Kidney (tissue), 14 donors: ENCODE data around the gene KCTD21. TPM values are rescaled to one million over a fixed set of nuclear protein-coding genes. Genes with fewer than 3 reads are reported as not detected.

ENCODE experiments used
- DNase-seq, 5 donors: peaks; one replicate each; pipeline ENCODE4 v3.0.0-alpha.2; 2013 to 2020
- FAIRE-seq: peaks from 2 replicates; lab custom pipeline; 2012; peaks lifted over from hg19 to GRCh38; lab: Jason Lieb, UNC
- H3K27ac ChIP-seq, 2 donors: one replicate each; pipeline ENCODE4 v1.7.0; 2013; ENCODE audit warnings: low read depth in 2 of 2, low read length in 2 of 2, inconsistent platforms in 1 of 2
- H3K27me3 ChIP-seq: one replicate; pipeline ENCODE4 v1.7.1; 2013; ENCODE audit warnings: low read length, inconsistent platforms; ENCODE audit not compliant: control insufficient read depth, insufficient read depth
- H3K36me3 ChIP-seq, 3 donors: one replicate each; pipeline versions ENCODE4 v1.7.0 to v1.7.1; 2013; ENCODE audit warnings: low read length in 3 of 3, control low read depth in 1 of 3, inconsistent platforms in 1 of 3; ENCODE audit not compliant: insufficient read depth in 3 of 3, control insufficient read depth in 2 of 3
- H3K4me1 ChIP-seq, 3 donors: one replicate each; pipeline versions ENCODE4 v1.7.0 to v1.7.1; 2013; ENCODE audit warnings: low read length in 3 of 3, inconsistent platforms in 1 of 3, low read depth in 1 of 3; ENCODE audit not compliant: control insufficient read depth in 2 of 3, insufficient read depth in 2 of 3
- H3K4me3 ChIP-seq, 3 donors: one replicate each; pipeline versions ENCODE4 v1.7.0 to v1.8.1; 2013; ENCODE audit warnings: low read length in 3 of 3, control low read depth in 1 of 3, inconsistent platforms in 1 of 3
- H3K9ac ChIP-seq, 3 donors: one replicate each; pipeline versions ENCODE4 v1.7.0 to v1.7.1; 2013; ENCODE audit warnings: low read length in 3 of 3, control low read depth in 1 of 3, inconsistent platforms in 1 of 3
- H3K9me3 ChIP-seq, 3 donors: one replicate each; pipeline versions ENCODE4 v1.7.0 to v1.7.1; 2013; ENCODE audit warnings: low read length in 3 of 3, control low read depth in 1 of 3, inconsistent platforms in 1 of 3; ENCODE audit not compliant: control insufficient read depth in 2 of 3, insufficient read depth in 1 of 3
- intact Hi-C: fragments of 100-400 bp; cut with DNase I; formaldehyde crosslinking; loops from one replicate; pipeline ENCODE4 v1.11.1; 2022
- polyA plus RNA-seq: library from polyadenylated mRNA; stranded (reverse); fragments of 350-450 nt; fragmentation: Illumina TruSeq; extraction: RNeasy Lipid Tissue Mini Kit (QIAGEN cat#74804); gene quantifications from one replicate; pipeline ENCODE4 v1.2.3, GENCODE V29; 2014; ENCODE audit warnings: low read depth, low replicate concordance; ENCODE audit not compliant: insufficient read depth
- total RNA-seq: library from RNA; stranded (reverse); fragmentation: NEBNext Ultra II Directional; extraction: Animal tissue kit (Norgen Biotek cat#: 25700); gene quantifications from one replicate; pipeline ENCODE4 v1.2.1, GENCODE V29; 2021
- TF ChIP-seq, protein P1 (sequence below): IDR thresholded peaks from 3 replicates; pipeline ENCODE4 v1.5.1; 2012; ENCODE audit warnings: mild to moderate bottlenecking, moderate library complexity, borderline replicate concordance; ENCODE audit not compliant: insufficient read depth; ENCODE audit errors: extremely low read depth
- donor health status: control.
- donor health status: control.
- donor health status: control.
- donor health status: control.
- donor health status: control.
- donor health status: DM: yes; HTN: yes; CAD: no.
- donor health status: Normal renal cell carcinoma (clear cell type).

KCTD21 gene
- total and polyA plus RNA-seq, 2 donors from 2014 or later: 6.0 to 7.9 TPM

DNA sequence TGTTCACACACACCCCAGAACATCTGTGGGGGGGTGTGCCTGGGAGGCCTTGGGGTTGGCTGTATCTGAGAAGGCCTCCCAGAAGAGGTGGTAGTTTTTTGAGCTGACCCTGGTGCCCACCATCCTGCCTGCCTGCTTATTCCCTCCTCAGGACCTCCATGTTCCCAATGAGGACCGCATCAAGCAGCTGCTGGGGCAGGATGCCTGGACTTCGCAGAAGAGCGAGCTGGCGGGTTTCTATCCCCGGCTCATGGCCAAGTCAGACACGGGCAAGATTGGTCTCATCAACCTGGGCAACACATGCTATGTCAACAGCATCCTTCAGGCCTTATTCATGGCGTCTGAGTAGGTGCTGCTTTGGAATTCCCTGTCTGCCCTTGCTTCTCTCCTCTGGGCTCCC is 17.3 kb upstream of the KCTD21 start:
- Histone ChIP-seq H3K9me3 (no peaks in the 10 kb centered on the region), H3K27ac (no peak overlapping the region), H3K4me3 (no peak overlapping the region), H3K36me3 (peaks cover 0 to 15% (median 10%) of the 10 kb centered on the region in 3 donors), H3K4me1 (no peaks in the 10 kb centered on the region), H3K9ac (no peak overlapping the region), H3K27me3 (no peaks in the 10 kb centered on the region)
- FAIRE-seq (no peak), DNase-seq (no peak)
- intact Hi-C loops: no loop called here
- TF ChIP-seq, protein P1, sequence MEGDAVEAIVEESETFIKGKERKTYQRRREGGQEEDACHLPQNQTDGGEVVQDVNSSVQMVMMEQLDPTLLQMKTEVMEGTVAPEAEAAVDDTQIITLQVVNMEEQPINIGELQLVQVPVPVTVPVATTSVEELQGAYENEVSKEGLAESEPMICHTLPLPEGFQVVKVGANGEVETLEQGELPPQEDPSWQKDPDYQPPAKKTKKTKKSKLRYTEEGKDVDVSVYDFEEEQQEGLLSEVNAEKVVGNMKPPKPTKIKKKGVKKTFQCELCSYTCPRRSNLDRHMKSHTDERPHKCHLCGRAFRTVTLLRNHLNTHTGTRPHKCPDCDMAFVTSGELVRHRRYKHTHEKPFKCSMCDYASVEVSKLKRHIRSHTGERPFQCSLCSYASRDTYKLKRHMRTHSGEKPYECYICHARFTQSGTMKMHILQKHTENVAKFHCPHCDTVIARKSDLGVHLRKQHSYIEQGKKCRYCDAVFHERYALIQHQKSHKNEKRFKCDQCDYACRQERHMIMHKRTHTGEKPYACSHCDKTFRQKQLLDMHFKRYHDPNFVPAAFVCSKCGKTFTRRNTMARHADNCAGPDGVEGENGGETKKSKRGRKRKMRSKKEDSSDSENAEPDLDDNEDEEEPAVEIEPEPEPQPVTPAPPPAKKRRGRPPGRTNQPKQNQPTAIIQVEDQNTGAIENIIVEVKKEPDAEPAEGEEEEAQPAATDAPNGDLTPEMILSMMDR: no peak

DNA sequence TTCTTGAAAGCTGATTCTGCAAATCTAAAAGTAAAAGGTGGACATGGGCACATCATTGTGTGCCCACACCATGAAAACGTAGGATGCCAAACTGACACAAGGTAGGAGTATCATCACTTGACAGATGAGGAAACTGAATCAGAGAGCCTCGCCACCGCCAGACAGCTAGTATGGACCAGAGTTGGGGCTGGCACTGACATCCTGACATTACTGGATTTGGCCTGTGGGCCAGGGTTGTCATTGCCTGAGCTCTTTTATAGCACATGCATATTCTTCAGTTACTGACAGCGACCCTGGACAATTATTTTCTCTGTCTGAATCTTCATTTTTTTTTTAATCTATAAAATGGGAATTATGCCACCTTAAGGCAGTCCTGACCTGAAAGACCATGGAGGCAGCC is 16.8 kb upstream of the KCTD21 start:
- DNase-seq (no peak), FAIRE-seq (no peak)
- TF ChIP-seq, protein P1: no peak

DNA sequence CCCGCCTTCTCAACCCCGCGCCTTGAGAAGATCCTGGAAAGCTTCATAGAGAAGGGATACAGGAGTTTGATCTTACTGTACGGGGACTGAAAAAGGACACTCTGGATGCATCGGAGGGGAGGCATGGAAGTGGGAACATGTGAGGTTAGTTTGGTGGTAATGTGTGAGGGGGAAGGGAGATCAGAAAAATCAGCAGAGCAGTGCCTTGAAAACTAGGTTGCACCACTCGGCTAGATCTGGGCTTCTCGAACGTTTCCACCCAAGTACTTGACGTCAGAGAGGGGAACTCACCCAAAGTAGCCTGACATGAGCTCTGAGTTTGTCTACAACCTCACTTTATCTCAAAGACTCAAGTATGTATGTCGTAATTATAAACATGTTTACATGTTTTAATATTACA is 14.8 kb upstream of the KCTD21 start:
- Histone ChIP-seq H3K36me3 (peaks cover 0 to 12% (median 5%) of the 10 kb centered on the region in 3 donors), H3K9ac (no peak overlapping the region), H3K27me3 (no peaks in the 10 kb centered on the region), H3K27ac (no peak overlapping the region), H3K4me3 (no peak overlapping the region), H3K9me3 (no peaks in the 10 kb centered on the region), H3K4me1 (no peaks in the 10 kb centered on the region)
- TF ChIP-seq, protein P1: no peak
- FAIRE-seq: no peak
- DNase-seq: no peak
- intact Hi-C loops: no loop called here

More for the DNA sequence above, 16.8 kb upstream of the KCTD21 start:
- Histone ChIP-seq H3K36me3 (peaks cover 0 to 15% (median 8%) of the 10 kb centered on the region in 3 donors), H3K9ac (no peak overlapping the region), H3K4me1 (no peaks in the 10 kb centered on the region), H3K4me3 (no peak overlapping the region), H3K27me3 (no peaks in the 10 kb centered on the region), H3K9me3 (no peaks in the 10 kb centered on the region), H3K27ac (no peak overlapping the region)
- intact Hi-C loops: no loop called here

DNA sequence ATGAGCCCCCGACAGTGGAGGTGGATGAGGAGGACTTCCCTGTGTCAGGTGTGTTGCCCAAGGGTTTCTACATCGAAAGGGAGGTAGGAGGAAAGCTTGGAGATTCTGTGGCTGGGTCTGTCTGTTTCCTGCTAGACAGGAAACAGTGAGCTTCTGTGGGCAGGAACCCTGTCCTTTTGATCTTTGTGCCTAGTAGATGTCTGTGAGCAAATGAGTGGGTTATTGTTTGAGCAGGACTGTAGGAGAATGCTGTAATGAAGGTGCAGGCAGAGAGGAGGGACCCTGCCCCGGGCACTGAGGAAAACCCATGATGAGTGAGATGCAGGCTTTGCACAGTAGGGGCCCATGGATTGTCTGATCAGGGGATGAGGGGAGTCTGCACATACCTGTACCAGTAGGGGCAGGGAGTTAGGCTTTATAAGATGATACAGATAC is 14.3 kb upstream of the KCTD21 start:
- Histone ChIP-seq H3K27me3 (no peaks in the 10 kb centered on the region), H3K4me3 (no peak overlapping the region), H3K4me1 (no peaks in the 10 kb centered on the region), H3K9me3 (no peaks in the 10 kb centered on the region), H3K36me3 (peaks cover 0 to 8% (median 2%) of the 10 kb centered on the region in 3 donors), H3K9ac (no peak overlapping the region), H3K27ac (no peak overlapping the region)
- FAIRE-seq (no peak), DNase-seq (no peak)
- intact Hi-C loops: no loop called here
- TF ChIP-seq, protein P1: no peak
